Fibroblast of lung (primary cell): Measurements from ENCODE around the gene XCR1. TPM values are rescaled to one million over a fixed set of nuclear protein-coding genes. Genes with fewer than 3 reads are reported as not detected.

ENCODE experiments used
- DNase-seq, 2 donors: peaks; one replicate each; pipeline versions ENCODE4 v3.0.0 to v3.0.0-alpha.2; 2010; ENCODE audit warnings: low read depth in 2 of 2
- H2AFZ ChIP-seq: 2 replicates; pipeline ENCODE4 v1.5.1; 2012; ENCODE audit warnings: low read length, control low read depth, inconsistent platforms
- H3K27ac ChIP-seq: 2 replicates; pipeline ENCODE4 v1.5.1; 2011; ENCODE audit warnings: low read length, control low read depth; ENCODE audit not compliant: insufficient read depth
- H3K27me3 ChIP-seq: 2 replicates; pipeline ENCODE4 v1.5.1; 2011; ENCODE audit warnings: mild to moderate bottlenecking, low read length; ENCODE audit not compliant: control insufficient read depth, insufficient read depth
- H3K36me3 ChIP-seq: 2 replicates; pipeline ENCODE4 v1.5.1; 2011; ENCODE audit warnings: low read length; ENCODE audit not compliant: control insufficient read depth, insufficient read depth
- H3K4me1 ChIP-seq: 2 replicates; pipeline ENCODE4 v1.5.1; 2011; ENCODE audit warnings: low read length; ENCODE audit not compliant: control insufficient read depth, insufficient read depth; ENCODE audit errors: extremely low read depth
- H3K4me2 ChIP-seq: 2 replicates; pipeline ENCODE4 v1.5.1; 2011; ENCODE audit warnings: low read length, control low read depth; ENCODE audit not compliant: insufficient read depth; ENCODE audit errors: extremely low read depth
- H3K4me3 ChIP-seq, 4 experiments: fragments of 200-600 bp in 1 of 4; sonication (generic) in 1 of 4; replicated peaks in 1 of 4; 2 replicates each; pipeline ENCODE4 v1.5.1; 2011 to 2016; ENCODE audit warnings: low read length in 4 of 4, low read depth in 3 of 4, mild to moderate bottlenecking in 3 of 4, control low read depth in 2 of 4, inconsistent platforms in 1 of 4, mixed read lengths in 1 of 4; ENCODE audit not compliant: insufficient read depth in 1 of 4; ENCODE audit errors: control extremely low read depth in 1 of 4
- H3K79me2 ChIP-seq: 2 replicates; pipeline ENCODE4 v1.5.1; 2012; ENCODE audit warnings: mild to moderate bottlenecking, low read length, inconsistent platforms; ENCODE audit not compliant: control insufficient read depth, insufficient read depth
- H3K9ac ChIP-seq: 2 replicates; pipeline ENCODE4 v1.5.1; 2011; ENCODE audit warnings: mild to moderate bottlenecking, low read length, control low read depth; ENCODE audit not compliant: insufficient read depth
- H3K9me3 ChIP-seq: 2 replicates; pipeline ENCODE4 v1.5.1; 2012; ENCODE audit warnings: low read depth, low read length; ENCODE audit not compliant: control insufficient read depth, insufficient read depth
- H4K20me1 ChIP-seq: 2 replicates; pipeline ENCODE4 v1.5.1; 2011; ENCODE audit warnings: low read length; ENCODE audit not compliant: control insufficient read depth, insufficient read depth; ENCODE audit errors: extremely low read depth
- CTCF ChIP-seq, 2 donors: IDR thresholded peaks in 1 of 2; conservative IDR thresholded peaks in 1 of 2; 1 replicate in 1 of 2; 2 replicates in 1 of 2; pipeline ENCODE4 v1.5.1; 2011 to 2012; ENCODE audit warnings: low read length in 2 of 2, control low read depth in 1 of 2, inconsistent platforms in 1 of 2, low read depth in 1 of 2, mild to moderate bottlenecking in 1 of 2
- EZH2 ChIP-seq: IDR thresholded peaks from 2 replicates; pipeline ENCODE4 v1.5.1; 2012; ENCODE audit warnings: low read length, control low read depth, mild to moderate bottlenecking; ENCODE audit errors: missing control alignments
- polyA minus RNA-seq: library from RNA; depleted of rRNA, polyadenylated mRNA; stranded (reverse); fragments of >200 nt; gene quantifications from 2 replicates; pipeline ENCODE4 v1.2.3, GENCODE V29; 2011; ENCODE audit warnings: low replicate concordance
- polyA plus RNA-seq, 2 donors: library from polyadenylated mRNA; depleted of rRNA in 1 of 2; stranded (reverse) in 1 of 2; unstranded in 1 of 2; fragments of >200 nt; gene quantifications; 2 replicates each; pipeline ENCODE4 v1.2.1, GENCODE V29; 2011 to 2012; ENCODE audit warnings: missing spikeins in 1 of 2
- total RNA-seq: library from RNA; depleted of rRNA; stranded (reverse); fragments of >200 nt; gene quantifications from 2 replicates; pipeline ENCODE4 v1.2.1, GENCODE V29; 2014

The XCR1 gene
- total RNA-seq: under 0.01 TPM in 1 of 2 replicates, not detected in the other
- polyA plus RNA-seq: 0.01 and 0.02 TPM in 2 replicates
- not detected in 2 replicates for polyA plus RNA-seq (2012)
- not detected in 2 replicates for polyA minus RNA-seq

GRCh38 chr3:46027021-46027705, at the start of gene XCR1:
Gene XCR1 (minus strand): TSS chr3:46027483. CDS start chr3:46021947, 5,536 bp downstream.
- Histone ChIP-seq H3K9me3 (no peaks in the 10 kb centered on the region), H3K79me2 (no peaks in the 10 kb centered on the region), H3K4me1 (no peaks in the 10 kb centered on the region), H3K36me3 (no peaks in the 10 kb centered on the region), H3K9ac (no peak within 1 kb of the TSS), H2AFZ (no peak within 1 kb of the TSS), H4K20me1 (no peaks in the 10 kb centered on the region), H3K4me3 (no peak within 1 kb of the TSS), H3K27ac (no peak within 1 kb of the TSS), H3K27me3 (peaks cover 3% of the 10 kb centered on the region), H3K4me2 (no peak within 1 kb of the TSS)
- no peak for DNase-seq
- TF ChIP-seq CTCF (conservative IDR thresholded peaks at IDR 0.05 in 1 of 2, IDR thresholded peaks at IDR 0.05 in 1 of 2; ENCODE audit: low read depth in 1 of 2, low read length in 2 of 2): no peak
- TF ChIP-seq EZH2: no peak

- Histone ChIP-seq H3K4me1 (peaks cover 6% of the 10 kb centered on the region), H3K9me3 (no peaks in the 10 kb centered on the region)
- DNase-seq: peak in 1 of 2 donors; percentile 33
These were observed 49.3 kb upstream of the XCR1 start for GRCh38 chr3:46076606-46077005.

GRCh38 chr3:46075816-46076215, 48.5 kb upstream of the XCR1 start:
- no peak overlapping the region for H3K9ac ChIP-seq
- H3K4me2 ChIP-seq: no peak overlapping the region
- no peaks in the 10 kb centered on the region for H3K9me3 ChIP-seq
- H3K36me3 ChIP-seq: no peaks in the 10 kb centered on the region
- no peaks in the 10 kb centered on the region for H3K27me3 ChIP-seq
- H2AFZ ChIP-seq: no peak overlapping the region
- H4K20me1 ChIP-seq: no peaks in the 10 kb centered on the region
- TF ChIP-seq CTCF (conservative IDR thresholded peaks at IDR 0.05 in 1 of 2, IDR thresholded peaks at IDR 0.05 in 1 of 2; ENCODE audit: low read depth in 1 of 2, low read length in 2 of 2): no peak
- TF ChIP-seq EZH2: no peak
- H3K4me3 ChIP-seq: no peak overlapping the region
- no peak for DNase-seq
- H3K4me1 ChIP-seq: peaks cover 6% of the 10 kb centered on the region
- no peaks in the 10 kb centered on the region for H3K79me2 ChIP-seq
- no peak overlapping the region for H3K27ac ChIP-seq

More at GRCh38 chr3:46076606-46077005, 49.3 kb upstream of the XCR1 start:
- H4K20me1 ChIP-seq: no peaks in the 10 kb centered on the region
- TF ChIP-seq CTCF (conservative IDR thresholded peaks at IDR 0.05 in 1 of 2, IDR thresholded peaks at IDR 0.05 in 1 of 2; ENCODE audit: low read depth in 1 of 2, low read length in 2 of 2): peak; percentile 22 to 24
- no peak for TF ChIP-seq EZH2
- H3K27ac ChIP-seq: no peak overlapping the region
- H3K4me2 ChIP-seq: no peak overlapping the region
- H3K79me2 ChIP-seq: no peaks in the 10 kb centered on the region
- no peak overlapping the region for H3K9ac ChIP-seq
- H3K4me3 ChIP-seq: no peak overlapping the region
- no peaks in the 10 kb centered on the region for H3K27me3 ChIP-seq
- no peaks in the 10 kb centered on the region for H3K36me3 ChIP-seq
- no peak overlapping the region for H2AFZ ChIP-seq
